GM23338 (cell line): ENCODE measurements around the gene CDON. TPM values are rescaled to one million over a fixed set of nuclear protein-coding genes. Genes with fewer than 3 reads are reported as not detected.

Experiments
- ATAC-seq: fragments of 200-7000 bp; cut with Tn5 transposase; 3 replicates; pipeline ENCODE4 v1.9.1; 2020
- DNase-seq: peaks from one replicate; pipeline ENCODE4 v3.0.0-alpha.2; 2015; ENCODE audit warnings: low spot score
- H2AFZ ChIP-seq: fragments of 200-600 bp; sonication (generic); 2 replicates; pipeline ENCODE4 v1.8.0; 2016; ENCODE audit warnings: antibody characterized with exemption, mild to moderate bottlenecking, moderate library complexity
- H3F3A ChIP-seq: fragments of 200-600 bp; sonication (generic); replicated peaks from 2 replicates; pipeline ENCODE4 v1.8.0; 2017; ENCODE audit warnings: antibody characterized with exemption, mixed run types, low read depth
- H3K27ac ChIP-seq: fragments of 200-600 bp; sonication (generic); 2 replicates; pipeline ENCODE4 v1.6.1; 2016; ENCODE audit warnings: low read depth
- H3K27me3 ChIP-seq: fragments of 200-600 bp; sonication (generic); 2 replicates; pipeline ENCODE4 v1.8.0; 2016; ENCODE audit warnings: mild to moderate bottlenecking, mixed run types, moderate library complexity; ENCODE audit not compliant: insufficient read depth
- H3K36me3 ChIP-seq: fragments of 200-600 bp; sonication (generic); 2 replicates; pipeline ENCODE4 v1.8.0; 2016; ENCODE audit warnings: mild to moderate bottlenecking; ENCODE audit not compliant: insufficient read depth
- H3K4me1 ChIP-seq: fragments of 200-600 bp; sonication (generic); 2 replicates; pipeline ENCODE4 v1.8.0; 2016; ENCODE audit warnings: mild to moderate bottlenecking, moderate library complexity; ENCODE audit not compliant: insufficient read depth
- H3K4me2 ChIP-seq: fragments of 200-600 bp; sonication (generic); 2 replicates; pipeline ENCODE4 v1.7.1; 2017; ENCODE audit warnings: mixed run types
- H3K4me3 ChIP-seq: fragments of 200-600 bp; sonication (generic); 2 replicates; pipeline ENCODE4 v1.6.1; 2016; ENCODE audit warnings: mixed run types
- H3K79me2 ChIP-seq: fragments of 200-600 bp; sonication (generic); replicated peaks from 2 replicates; pipeline ENCODE4 v1.8.0; 2017; ENCODE audit warnings: mild to moderate bottlenecking; ENCODE audit not compliant: insufficient read depth
- H3K9me2 ChIP-seq: fragments of 200-600 bp; sonication (generic); 2 replicates; pipeline ENCODE4 v1.8.0; 2017; ENCODE audit not compliant: insufficient read depth
- H4K20me1 ChIP-seq: fragments of 200-600 bp; sonication (generic); replicated peaks from 2 replicates; pipeline ENCODE4 v1.8.0; 2017; ENCODE audit warnings: mild to moderate bottlenecking; ENCODE audit not compliant: insufficient read depth
- H3K27ac Mint-ChIP-seq: 2 replicates; pipeline ENCODE4 v1.8.0; 2020; ENCODE audit warnings: inconsistent platforms, mild to moderate bottlenecking, moderate library complexity, mixed read lengths
- H3K27me3 Mint-ChIP-seq: 3 replicates; pipeline ENCODE4 v1.8.0; 2022; ENCODE audit warnings: low read depth, mild to moderate bottlenecking, moderate library complexity, mixed read lengths, inconsistent platforms; ENCODE audit not compliant: insufficient read depth, poor library complexity
- H3K36me3 Mint-ChIP-seq: 3 replicates; pipeline ENCODE4 v1.8.0; 2021; ENCODE audit warnings: low read depth, mild to moderate bottlenecking, inconsistent platforms, moderate library complexity, mixed read lengths
- H3K4me1 Mint-ChIP-seq: 3 replicates; pipeline ENCODE4 v1.8.0; 2020; ENCODE audit warnings: mild to moderate bottlenecking, inconsistent platforms, mixed read lengths
- H3K4me3 Mint-ChIP-seq: 3 replicates; pipeline ENCODE4 v1.8.0; 2021; ENCODE audit warnings: moderate library complexity, mild to moderate bottlenecking, inconsistent platforms, mixed read lengths
- H3K9me3 Mint-ChIP-seq: 3 replicates; pipeline ENCODE4 v1.8.0; 2020; ENCODE audit warnings: moderate library complexity, mild to moderate bottlenecking, inconsistent platforms, mixed read lengths
- CREB1 ChIP-seq: fragments of 250-450 bp; sonication (Bioruptor Pico); IDR thresholded peaks from 2 replicates; pipeline ENCODE4 v1.5.0; 2020; ENCODE audit warnings: low read depth, mild to moderate bottlenecking, moderate library complexity
- EZH2 ChIP-seq: fragments of 200-600 bp; sonication (generic); IDR thresholded peaks from one replicate; pipeline ENCODE4 v1.8.0; 2017; ENCODE audit warnings: antibody characterized with exemption, mild to moderate bottlenecking, low read depth; ENCODE audit not compliant: unreplicated experiment
- EZH2phosphoT487 ChIP-seq: fragments of 200-600 bp; sonication (generic); IDR thresholded peaks from one replicate; pipeline ENCODE4 v1.8.1; 2018; ENCODE audit warnings: antibody characterized with exemption; ENCODE audit not compliant: unreplicated experiment
- JUNB ChIP-seq: IDR thresholded peaks from one replicate; pipeline ENCODE4 v1.6.1; 2016; ENCODE audit warnings: antibody characterized with exemption; ENCODE audit not compliant: unreplicated experiment
- NANOG ChIP-seq: IDR thresholded peaks from 2 replicates; pipeline ENCODE4 v1.6.1; 2016; ENCODE audit warnings: antibody characterized with exemption, borderline replicate concordance
- POLR2AphosphoS5 ChIP-seq: IDR thresholded peaks from 2 replicates; pipeline ENCODE4 v1.6.1; 2016; ENCODE audit warnings: antibody characterized with exemption, low read depth
- STAT1 ChIP-seq: IDR thresholded peaks from one replicate; pipeline ENCODE4 v1.6.1; 2016; ENCODE audit warnings: antibody characterized with exemption; ENCODE audit not compliant: unreplicated experiment
- ZNF114 ChIP-seq: fragments of 250-450 bp; sonication (Bioruptor Pico); IDR thresholded peaks from 2 replicates; pipeline ENCODE4 v1.5.0; 2020; ENCODE audit warnings: mild to moderate bottlenecking, moderate library complexity
- ZNF331 ChIP-seq: fragments of 250-450 bp; sonication (Bioruptor Pico); IDR thresholded peaks from 2 replicates; pipeline ENCODE4 v1.5.0; 2020; ENCODE audit warnings: low read depth, mild to moderate bottlenecking, moderate library complexity
- polyA plus RNA-seq: library from polyadenylated mRNA; unstranded; fragments of >200 nt; fragmentation: Nextera tagmentation; extraction: Ambion mirVana; gene quantifications from 2 replicates; pipeline ENCODE4 v1.2.1, GENCODE V29; 2016
- total RNA-seq: library from RNA; depleted of rRNA; stranded (reverse); fragments of >200 nt; shearing (Covaris generic); gene quantifications from 2 replicates; pipeline ENCODE4 v1.2.3, GENCODE V29; 2014
- TF ChIP-seq, protein P1 (sequence below): fragments of 250-450 bp; sonication (Bioruptor Pico); IDR thresholded peaks from 2 replicates; pipeline ENCODE4 v1.5.0; 2020; ENCODE audit warnings: mild to moderate bottlenecking, moderate library complexity
- TF ChIP-seq, protein P2 (sequence below): IDR thresholded peaks from 2 replicates; pipeline ENCODE4 v1.6.1; 2016; ENCODE audit warnings: antibody characterized with exemption
- TF ChIP-seq, protein P3 (sequence below): IDR thresholded peaks from one replicate; pipeline ENCODE4 v1.6.1; 2018; ENCODE audit warnings: antibody characterized with exemption; ENCODE audit not compliant: unreplicated experiment
- TF ChIP-seq, protein P4 (sequence below), 2 experiments: fragments of 200-600 bp in 1 of 2; sonication (generic) in 1 of 2; conservative IDR thresholded peaks; 2 replicates each; pipeline versions ENCODE4 v1.5.1 to v1.6.1; 2016 to 2017; ENCODE audit warnings: antibody characterized with exemption in 2 of 2, low read depth in 2 of 2, mild to moderate bottlenecking in 2 of 2, moderate library complexity in 1 of 2

CDON gene
- total and polyA plus RNA-seq, 2 experiments from 2014 or later, result 4.1 to 35.5 TPM

DNA sequence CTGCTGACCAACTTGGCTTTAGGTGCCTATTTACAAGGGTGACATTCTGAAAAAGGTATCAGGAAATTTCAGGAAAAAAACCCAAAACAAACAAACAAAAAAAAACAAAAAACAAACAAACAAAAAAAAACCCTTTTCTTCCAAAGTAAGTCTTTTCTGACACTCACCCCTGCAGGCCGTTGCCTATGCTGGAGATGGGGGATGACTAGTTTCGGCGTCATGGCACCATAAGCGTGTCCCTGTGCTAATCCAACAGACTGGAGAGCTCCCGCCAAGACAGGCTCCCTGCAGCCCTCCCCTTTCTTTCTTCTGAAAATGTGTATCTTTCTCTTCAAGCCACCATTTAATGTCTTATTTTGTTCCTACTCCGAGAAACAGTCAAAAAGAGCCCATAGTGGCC lies 103.2 kb downstream of the CDON start:
- Mint-ChIP-seq H3K9me3 (no peaks in the 10 kb centered on the region; the same call in 2 of the 3 replicates), H3K27me3 (peaks cover 2% of the 10 kb centered on the region), H3K36me3 (peaks cover 27% of the 10 kb centered on the region), H3K27ac (no peak overlapping the region), H3K4me3 (no peak overlapping the region), H3K4me1 (peaks cover 13% of the 10 kb centered on the region; the same call in 2 of the 3 replicates)
- Histone ChIP-seq H3K4me3 (no peak overlapping the region), H3K36me3 (peaks cover 11% of the 10 kb centered on the region; the same call in 1 of the 2 replicates), H2AFZ (no peak overlapping the region), H3K79me2 (no peaks in the 10 kb centered on the region), H4K20me1 (no peaks in the 10 kb centered on the region), H3K4me2 (no peak overlapping the region), H3K4me1 (peaks cover 8% of the 10 kb centered on the region; the same call in 1 of the 2 replicates), H3F3A (no peaks in the 10 kb centered on the region), H3K27me3 (no peaks in the 10 kb centered on the region), H3K27ac (no peak overlapping the region), H3K9me2 (no peaks in the 10 kb centered on the region)
- TF ChIP-seq, protein P1, sequence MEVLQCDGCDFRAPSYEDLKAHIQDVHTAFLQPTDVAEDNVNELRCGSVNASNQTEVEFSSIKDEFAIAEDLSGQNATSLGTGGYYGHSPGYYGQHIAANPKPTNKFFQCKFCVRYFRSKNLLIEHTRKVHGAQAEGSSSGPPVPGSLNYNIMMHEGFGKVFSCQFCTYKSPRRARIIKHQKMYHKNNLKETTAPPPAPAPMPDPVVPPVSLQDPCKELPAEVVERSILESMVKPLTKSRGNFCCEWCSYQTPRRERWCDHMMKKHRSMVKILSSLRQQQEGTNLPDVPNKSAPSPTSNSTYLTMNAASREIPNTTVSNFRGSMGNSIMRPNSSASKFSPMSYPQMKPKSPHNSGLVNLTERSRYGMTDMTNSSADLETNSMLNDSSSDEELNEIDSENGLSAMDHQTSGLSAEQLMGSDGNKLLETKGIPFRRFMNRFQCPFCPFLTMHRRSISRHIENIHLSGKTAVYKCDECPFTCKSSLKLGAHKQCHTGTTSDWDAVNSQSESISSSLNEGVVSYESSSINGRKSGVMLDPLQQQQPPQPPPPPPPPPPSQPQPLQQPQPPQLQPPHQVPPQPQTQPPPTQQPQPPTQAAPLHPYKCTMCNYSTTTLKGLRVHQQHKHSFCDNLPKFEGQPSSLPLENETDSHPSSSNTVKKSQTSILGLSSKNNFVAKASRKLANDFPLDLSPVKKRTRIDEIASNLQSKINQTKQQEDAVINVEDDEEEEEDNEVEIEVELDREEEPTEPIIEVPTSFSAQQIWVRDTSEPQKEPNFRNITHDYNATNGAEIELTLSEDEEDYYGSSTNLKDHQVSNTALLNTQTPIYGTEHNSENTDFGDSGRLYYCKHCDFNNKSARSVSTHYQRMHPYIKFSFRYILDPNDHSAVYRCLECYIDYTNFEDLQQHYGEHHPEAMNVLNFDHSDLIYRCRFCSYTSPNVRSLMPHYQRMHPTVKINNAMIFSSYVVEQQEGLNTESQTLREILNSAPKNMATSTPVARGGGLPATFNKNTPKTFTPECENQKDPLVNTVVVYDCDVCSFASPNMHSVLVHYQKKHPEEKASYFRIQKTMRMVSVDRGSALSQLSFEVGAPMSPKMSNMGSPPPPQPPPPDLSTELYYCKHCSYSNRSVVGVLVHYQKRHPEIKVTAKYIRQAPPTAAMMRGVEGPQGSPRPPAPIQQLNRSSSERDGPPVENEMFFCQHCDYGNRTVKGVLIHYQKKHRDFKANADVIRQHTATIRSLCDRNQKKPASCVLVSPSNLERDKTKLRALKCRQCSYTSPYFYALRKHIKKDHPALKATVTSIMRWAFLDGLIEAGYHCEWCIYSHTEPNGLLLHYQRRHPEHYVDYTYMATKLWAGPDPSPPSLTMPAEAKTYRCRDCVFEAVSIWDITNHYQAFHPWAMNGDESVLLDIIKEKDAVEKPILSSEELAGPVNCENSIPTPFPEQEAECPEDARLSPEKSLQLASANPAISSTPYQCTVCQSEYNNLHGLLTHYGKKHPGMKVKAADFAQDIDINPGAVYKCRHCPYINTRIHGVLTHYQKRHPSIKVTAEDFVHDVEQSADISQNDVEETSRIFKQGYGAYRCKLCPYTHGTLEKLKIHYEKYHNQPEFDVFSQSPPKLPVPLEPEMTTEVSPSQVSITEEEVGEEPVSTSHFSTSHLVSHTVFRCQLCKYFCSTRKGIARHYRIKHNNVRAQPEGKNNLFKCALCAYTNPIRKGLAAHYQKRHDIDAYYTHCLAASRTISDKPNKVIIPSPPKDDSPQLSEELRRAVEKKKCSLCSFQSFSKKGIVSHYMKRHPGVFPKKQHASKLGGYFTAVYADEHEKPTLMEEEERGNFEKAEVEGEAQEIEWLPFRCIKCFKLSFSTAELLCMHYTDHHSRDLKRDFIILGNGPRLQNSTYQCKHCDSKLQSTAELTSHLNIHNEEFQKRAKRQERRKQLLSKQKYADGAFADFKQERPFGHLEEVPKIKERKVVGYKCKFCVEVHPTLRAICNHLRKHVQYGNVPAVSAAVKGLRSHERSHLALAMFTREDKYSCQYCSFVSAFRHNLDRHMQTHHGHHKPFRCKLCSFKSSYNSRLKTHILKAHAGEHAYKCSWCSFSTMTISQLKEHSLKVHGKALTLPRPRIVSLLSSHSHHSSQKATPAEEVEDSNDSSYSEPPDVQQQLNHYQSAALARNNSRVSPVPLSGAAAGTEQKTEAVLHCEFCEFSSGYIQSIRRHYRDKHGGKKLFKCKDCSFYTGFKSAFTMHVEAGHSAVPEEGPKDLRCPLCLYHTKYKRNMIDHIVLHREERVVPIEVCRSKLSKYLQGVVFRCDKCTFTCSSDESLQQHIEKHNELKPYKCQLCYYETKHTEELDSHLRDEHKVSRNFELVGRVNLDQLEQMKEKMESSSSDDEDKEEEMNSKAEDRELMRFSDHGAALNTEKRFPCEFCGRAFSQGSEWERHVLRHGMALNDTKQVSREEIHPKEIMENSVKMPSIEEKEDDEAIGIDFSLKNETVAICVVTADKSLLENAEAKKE (CRISPR knock-in tag), result no peak
- TF ChIP-seq CREB1, result no peak
- TF ChIP-seq, protein P2, sequence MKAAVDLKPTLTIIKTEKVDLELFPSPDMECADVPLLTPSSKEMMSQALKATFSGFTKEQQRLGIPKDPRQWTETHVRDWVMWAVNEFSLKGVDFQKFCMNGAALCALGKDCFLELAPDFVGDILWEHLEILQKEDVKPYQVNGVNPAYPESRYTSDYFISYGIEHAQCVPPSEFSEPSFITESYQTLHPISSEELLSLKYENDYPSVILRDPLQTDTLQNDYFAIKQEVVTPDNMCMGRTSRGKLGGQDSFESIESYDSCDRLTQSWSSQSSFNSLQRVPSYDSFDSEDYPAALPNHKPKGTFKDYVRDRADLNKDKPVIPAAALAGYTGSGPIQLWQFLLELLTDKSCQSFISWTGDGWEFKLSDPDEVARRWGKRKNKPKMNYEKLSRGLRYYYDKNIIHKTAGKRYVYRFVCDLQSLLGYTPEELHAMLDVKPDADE, result no peak
- TF ChIP-seq JUNB, result no peak
- TF ChIP-seq EZH2phosphoT487, result no peak
- no peak for TF ChIP-seq POLR2AphosphoS5
- TF ChIP-seq NANOG, result no peak
- TF ChIP-seq, protein P3, sequence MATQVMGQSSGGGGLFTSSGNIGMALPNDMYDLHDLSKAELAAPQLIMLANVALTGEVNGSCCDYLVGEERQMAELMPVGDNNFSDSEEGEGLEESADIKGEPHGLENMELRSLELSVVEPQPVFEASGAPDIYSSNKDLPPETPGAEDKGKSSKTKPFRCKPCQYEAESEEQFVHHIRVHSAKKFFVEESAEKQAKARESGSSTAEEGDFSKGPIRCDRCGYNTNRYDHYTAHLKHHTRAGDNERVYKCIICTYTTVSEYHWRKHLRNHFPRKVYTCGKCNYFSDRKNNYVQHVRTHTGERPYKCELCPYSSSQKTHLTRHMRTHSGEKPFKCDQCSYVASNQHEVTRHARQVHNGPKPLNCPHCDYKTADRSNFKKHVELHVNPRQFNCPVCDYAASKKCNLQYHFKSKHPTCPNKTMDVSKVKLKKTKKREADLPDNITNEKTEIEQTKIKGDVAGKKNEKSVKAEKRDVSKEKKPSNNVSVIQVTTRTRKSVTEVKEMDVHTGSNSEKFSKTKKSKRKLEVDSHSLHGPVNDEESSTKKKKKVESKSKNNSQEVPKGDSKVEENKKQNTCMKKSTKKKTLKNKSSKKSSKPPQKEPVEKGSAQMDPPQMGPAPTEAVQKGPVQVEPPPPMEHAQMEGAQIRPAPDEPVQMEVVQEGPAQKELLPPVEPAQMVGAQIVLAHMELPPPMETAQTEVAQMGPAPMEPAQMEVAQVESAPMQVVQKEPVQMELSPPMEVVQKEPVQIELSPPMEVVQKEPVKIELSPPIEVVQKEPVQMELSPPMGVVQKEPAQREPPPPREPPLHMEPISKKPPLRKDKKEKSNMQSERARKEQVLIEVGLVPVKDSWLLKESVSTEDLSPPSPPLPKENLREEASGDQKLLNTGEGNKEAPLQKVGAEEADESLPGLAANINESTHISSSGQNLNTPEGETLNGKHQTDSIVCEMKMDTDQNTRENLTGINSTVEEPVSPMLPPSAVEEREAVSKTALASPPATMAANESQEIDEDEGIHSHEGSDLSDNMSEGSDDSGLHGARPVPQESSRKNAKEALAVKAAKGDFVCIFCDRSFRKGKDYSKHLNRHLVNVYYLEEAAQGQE, result no peak
- TF ChIP-seq ZNF331 (CRISPR knock-in tag), result no peak
- no peak for TF ChIP-seq EZH2
- TF ChIP-seq, protein P4, sequence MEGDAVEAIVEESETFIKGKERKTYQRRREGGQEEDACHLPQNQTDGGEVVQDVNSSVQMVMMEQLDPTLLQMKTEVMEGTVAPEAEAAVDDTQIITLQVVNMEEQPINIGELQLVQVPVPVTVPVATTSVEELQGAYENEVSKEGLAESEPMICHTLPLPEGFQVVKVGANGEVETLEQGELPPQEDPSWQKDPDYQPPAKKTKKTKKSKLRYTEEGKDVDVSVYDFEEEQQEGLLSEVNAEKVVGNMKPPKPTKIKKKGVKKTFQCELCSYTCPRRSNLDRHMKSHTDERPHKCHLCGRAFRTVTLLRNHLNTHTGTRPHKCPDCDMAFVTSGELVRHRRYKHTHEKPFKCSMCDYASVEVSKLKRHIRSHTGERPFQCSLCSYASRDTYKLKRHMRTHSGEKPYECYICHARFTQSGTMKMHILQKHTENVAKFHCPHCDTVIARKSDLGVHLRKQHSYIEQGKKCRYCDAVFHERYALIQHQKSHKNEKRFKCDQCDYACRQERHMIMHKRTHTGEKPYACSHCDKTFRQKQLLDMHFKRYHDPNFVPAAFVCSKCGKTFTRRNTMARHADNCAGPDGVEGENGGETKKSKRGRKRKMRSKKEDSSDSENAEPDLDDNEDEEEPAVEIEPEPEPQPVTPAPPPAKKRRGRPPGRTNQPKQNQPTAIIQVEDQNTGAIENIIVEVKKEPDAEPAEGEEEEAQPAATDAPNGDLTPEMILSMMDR (conservative IDR thresholded peaks at IDR 0.05; ENCODE audit: low read depth in 2 of 2), result no peak
- TF ChIP-seq STAT1, result no peak
- no peak for TF ChIP-seq ZNF114
- no peak for DNase-seq
- ATAC-seq, result no peak
